HCT116 (cell line): ENCODE measurements around the gene TCEANC2.

Source experiments
- CTCF ChIP-seq, 3 experiments: fragments of 200-600 bp in 1 of 3; sonication (generic) in 1 of 3; IDR thresholded peaks in 2 of 3; conservative IDR thresholded peaks in 1 of 3; 2 replicates each; pipeline ENCODE4 v1.5.1; 2012 to 2017; ENCODE audit warnings: low read depth in 2 of 3, low read length in 2 of 3, antibody characterized with exemption in 1 of 3, borderline replicate concordance in 1 of 3, control low read depth in 1 of 3, mild to moderate bottlenecking in 1 of 3, mixed read lengths in 1 of 3, mixed run types in 1 of 3, moderate library complexity in 1 of 3; ENCODE audit not compliant: insufficient read depth in 1 of 3
- EGR1 ChIP-seq: IDR thresholded peaks from 2 replicates; pipeline ENCODE4 v1.6.1; 2012; ENCODE audit warnings: low read depth
- ELF1 ChIP-seq: IDR thresholded peaks from 2 replicates; pipeline ENCODE4 v1.6.1; 2012; ENCODE audit warnings: low read depth, borderline replicate concordance
- EZH2 ChIP-seq: fragments of 200-600 bp; sonication (generic); IDR thresholded peaks from 2 replicates; pipeline ENCODE4 v1.6.1; 2017; ENCODE audit warnings: antibody characterized with exemption, mixed run types
- EZH2phosphoT487 ChIP-seq: fragments of 200-600 bp; IDR thresholded peaks from 2 replicates; pipeline ENCODE4 v1.6.1; 2018; ENCODE audit warnings: antibody characterized with exemption, borderline replicate concordance
- FOSL1 ChIP-seq: IDR thresholded peaks from 2 replicates; pipeline ENCODE4 v1.6.1; 2012; ENCODE audit warnings: low read depth
- MAX ChIP-seq: IDR thresholded peaks from 2 replicates; pipeline ENCODE4 v1.6.1; 2012
- POLR2A ChIP-seq: IDR thresholded peaks from 2 replicates; pipeline ENCODE4 v1.7.0; 2011; ENCODE audit warnings: borderline replicate concordance; ENCODE audit not compliant: insufficient read depth, insufficient read length; ENCODE audit errors: extremely low read depth
- REST ChIP-seq: IDR thresholded peaks from 2 replicates; pipeline ENCODE4 v1.6.1; 2012; ENCODE audit warnings: low read depth
- SIN3A ChIP-seq: IDR thresholded peaks from 2 replicates; pipeline ENCODE4 v1.6.1; 2012; ENCODE audit warnings: low read depth
- SRF ChIP-seq: IDR thresholded peaks from 2 replicates; pipeline ENCODE4 v1.6.1; 2012; ENCODE audit warnings: low read depth
- ZFX ChIP-seq: fragments of 450-650 bp; IDR thresholded peaks from 2 replicates; pipeline ENCODE4 v1.6.1; 2017
- ZNF274 ChIP-seq: fragments of 200-500 bp; sonication (Bioruptor generic); IDR thresholded peaks from 2 replicates; pipeline ENCODE4 v1.6.1; 2014; ENCODE audit warnings: mild to moderate bottlenecking, low read depth, low read length, inconsistent platforms

GRCh38 chr1:54096227-54096876, 42.9 kb downstream of the TCEANC2 start:
- TF ChIP-seq POLR2A (no peak), ZNF274 (no peak), SRF (no peak), ZFX (no peak), SIN3A (no peak), EZH2 (no peak), REST (no peak), CTCF (IDR thresholded peaks at IDR 0.05 in 2 of 3, conservative IDR thresholded peaks at IDR 0.05 in 1 of 3; ENCODE audit: borderline replicate concordance in 1 of 3, insufficient read depth in 1 of 3, low read depth in 2 of 3, low read length in 2 of 3) (no peak), ELF1 (no peak), MAX (no peak), EGR1 (no peak), EZH2phosphoT487 (no peak), FOSL1 (no peak)
